ENCODE results near the gene LLPH. TPM values are rescaled to one million over a fixed set of nuclear protein-coding genes. Genes with fewer than 3 reads are reported as not detected.

LLPH gene
- total and polyA plus RNA-seq, 7 donors = 13.4 to 57.1 (median 24.1) TPM

- no peaks in the 10 kb centered on the region for H3K27me3 ChIP-seq (ENCODE audit: insufficient read depth in 3 of 3, low read length in 2 of 3)
- DNase-seq (no peak), ATAC-seq (no peak)
- H3K36me3 ChIP-seq (ENCODE audit: insufficient read depth in 1 of 2, low read depth in 1 of 2) = no peaks in the 10 kb centered on the region
- H3K4me3 ChIP-seq = no peak overlapping the region
- no peaks in the 10 kb centered on the region for H3K9me3 ChIP-seq
- 86 to 87% (median 87%) methylated on average over 9 of the region's 9 CpGs for WGBS, 3 donors
- intact Hi-C loops (cut with DNase I) = no loop called here
- TF ChIP-seq CTCF (IDR thresholded peaks at IDR 0.05) = no peak
- H3K4me1 ChIP-seq = no peaks in the 10 kb centered on the region
- H3K27ac ChIP-seq = no peak overlapping the region
Measured at GRCh38 chr12:66070378-66071120, 60.0 kb downstream of the LLPH start.

- intact Hi-C loops (cut with DNase I) = no loop called here
- no peaks in the 10 kb centered on the region for H3K4me1 ChIP-seq
- no peak overlapping the region for H3K4me3 ChIP-seq
- H3K27ac ChIP-seq = no peak overlapping the region
- DNase-seq (no peak), ATAC-seq (no peak)
- H3K27me3 ChIP-seq (ENCODE audit: insufficient read depth in 3 of 3, low read length in 2 of 3) = peaks cover 0 to 2% (median 0%) of the 10 kb centered on the region in 3 donors
- TF ChIP-seq CTCF (IDR thresholded peaks at IDR 0.05) = no peak
- H3K9me3 ChIP-seq = no peaks in the 10 kb centered on the region
- 69 to 77% (median 71%) methylated on average over 3 of the region's 3 CpGs for WGBS, 3 donors
- H3K36me3 ChIP-seq (ENCODE audit: insufficient read depth in 1 of 2, low read depth in 1 of 2) = no peaks in the 10 kb centered on the region
Measured at GRCh38 chr12:66066929-66067523, 63.5 kb downstream of the LLPH start.

Other genes with a start within 250 kb of the LLPH start
- 10 to 100 TPM; 35.1 to 60.1 (median 42.3) TPM for gene TMBIM4, start 39.2 kb upstream of the LLPH start, total RNA-seq
- gene TMBIM4, start 39.2 kb upstream of the LLPH start, polyA plus RNA-seq = 10 to 100 TPM; 40.7 to 64.8 (median 44.0) TPM
- gene IRAK3, start 58.5 kb upstream of the LLPH start, total RNA-seq = 1 to 10 TPM; 1.5 to 4.0 (median 3.6) TPM
- 1 to 10 TPM in 2 of 3 donors, under 1 TPM in 1; 0.97 to 2.2 (median 1.3) TPM for gene IRAK3, start 58.5 kb upstream of the LLPH start, polyA plus RNA-seq
- 1 to 10 TPM in 3 of 4 donors, under 1 TPM in 1; 0.60 to 1.9 (median 1.5) TPM for gene HELB, start 171.7 kb upstream of the LLPH start, total RNA-seq
- gene HELB, start 171.7 kb upstream of the LLPH start, polyA plus RNA-seq = under 1 TPM; 0.25 to 0.90 (median 0.55) TPM

Data from psoas muscle (tissue), 8 donors.